Colonic mucosa (tissue), 4 donors: ENCODE data around the gene PKP1. TPM values are rescaled to one million over a fixed set of nuclear protein-coding genes. Genes with fewer than 3 reads are reported as not detected.

Experiments
- DNase-seq: peaks from one replicate; pipeline ENCODE4 v3.0.0-alpha.2; 2020
- H3K27ac ChIP-seq: fragments of 200-600 bp; one replicate; pipeline ENCODE4 v1.8.0; 2021
- H3K27me3 ChIP-seq: fragments of 200-600 bp; one replicate; pipeline ENCODE4 v1.8.0; 2021
- H3K36me3 ChIP-seq: fragments of 200-600 bp; one replicate; pipeline ENCODE4 v1.8.0; 2021
- H3K4me1 ChIP-seq: fragments of 200-600 bp; one replicate; pipeline ENCODE4 v1.8.0; 2021; ENCODE audit warnings: mild to moderate bottlenecking
- H3K4me3 ChIP-seq: fragments of 200-600 bp; one replicate; pipeline ENCODE4 v1.8.0; 2021
- H3K9ac ChIP-seq, 2 donors: one replicate each; pipeline ENCODE4 v1.7.0; 2013; ENCODE audit warnings: control low read depth in 2 of 2, low read depth in 2 of 2, low read length in 2 of 2
- H3K9me3 ChIP-seq: fragments of 200-600 bp; one replicate; pipeline ENCODE4 v1.8.0; 2021
- intact Hi-C: fragments of 100-400 bp; cut with DNase I; formaldehyde crosslinking; loops from one replicate; pipeline ENCODE4 v1.14.1; 2022
- total RNA-seq, 2 donors: library from RNA; stranded (reverse); fragmentation: NEBNext Ultra II Directional in 1 of 2; extraction: Animal tissue kit (Norgen Biotek cat#: 25700) in 1 of 2; gene quantifications; one replicate each; pipeline ENCODE4 v1.2.1, GENCODE V29; 2021
- TF ChIP-seq, protein P1 (sequence below): fragments of 200-600 bp; IDR thresholded peaks from one replicate; pipeline ENCODE4 v1.8.0; 2022; ENCODE audit warnings: antibody characterized with exemption, mild to moderate bottlenecking
- donor health status: healthy.
- donor health status: DM: no; HTN: no; CAD: no.
- donor health status: DM: no; HTN: no; CAD: no.

PKP1 gene
- total RNA-seq, 2 donors from 2014 or later, result 0.54 to 0.74 TPM

- peaks cover 8% of the 10 kb centered on the region for H3K4me1 ChIP-seq
- no peaks in the 10 kb centered on the region for H3K9me3 ChIP-seq
- H3K27me3 ChIP-seq, result no peaks in the 10 kb centered on the region
- no peaks in the 10 kb centered on the region for H3K36me3 ChIP-seq
- H3K4me3 ChIP-seq, result no peak overlapping the region
- intact Hi-C loops, result no loop called here
- no peak overlapping the region for H3K27ac ChIP-seq
- H3K9ac ChIP-seq, result no peak overlapping the region
- TF ChIP-seq, protein P1, sequence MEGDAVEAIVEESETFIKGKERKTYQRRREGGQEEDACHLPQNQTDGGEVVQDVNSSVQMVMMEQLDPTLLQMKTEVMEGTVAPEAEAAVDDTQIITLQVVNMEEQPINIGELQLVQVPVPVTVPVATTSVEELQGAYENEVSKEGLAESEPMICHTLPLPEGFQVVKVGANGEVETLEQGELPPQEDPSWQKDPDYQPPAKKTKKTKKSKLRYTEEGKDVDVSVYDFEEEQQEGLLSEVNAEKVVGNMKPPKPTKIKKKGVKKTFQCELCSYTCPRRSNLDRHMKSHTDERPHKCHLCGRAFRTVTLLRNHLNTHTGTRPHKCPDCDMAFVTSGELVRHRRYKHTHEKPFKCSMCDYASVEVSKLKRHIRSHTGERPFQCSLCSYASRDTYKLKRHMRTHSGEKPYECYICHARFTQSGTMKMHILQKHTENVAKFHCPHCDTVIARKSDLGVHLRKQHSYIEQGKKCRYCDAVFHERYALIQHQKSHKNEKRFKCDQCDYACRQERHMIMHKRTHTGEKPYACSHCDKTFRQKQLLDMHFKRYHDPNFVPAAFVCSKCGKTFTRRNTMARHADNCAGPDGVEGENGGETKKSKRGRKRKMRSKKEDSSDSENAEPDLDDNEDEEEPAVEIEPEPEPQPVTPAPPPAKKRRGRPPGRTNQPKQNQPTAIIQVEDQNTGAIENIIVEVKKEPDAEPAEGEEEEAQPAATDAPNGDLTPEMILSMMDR, result no peak
- DNase-seq, result no peak
Observed at GRCh38 chr1:201296352-201296751, 13.0 kb downstream of the PKP1 start.

GRCh38 chr1:201298396-201299381 is 15.4 kb downstream of the PKP1 start:
- DNase-seq, result peak; percentile 75
- H3K27me3 ChIP-seq, result no peaks in the 10 kb centered on the region
- H3K9ac ChIP-seq, result no peak overlapping the region
- no peaks in the 10 kb centered on the region for H3K9me3 ChIP-seq
- H3K27ac ChIP-seq, result no peak overlapping the region
- H3K36me3 ChIP-seq, result no peaks in the 10 kb centered on the region
- H3K4me1 ChIP-seq, result peaks cover 17% of the 10 kb centered on the region
- TF ChIP-seq, protein P1, result no peak
- intact Hi-C loops, result no loop called here
- H3K4me3 ChIP-seq, result no peak overlapping the region

- TF ChIP-seq, protein P1, result no peak
- Histone ChIP-seq H3K4me3 (no peak overlapping the region), H3K27me3 (no peaks in the 10 kb centered on the region), H3K4me1 (peaks cover 17% of the 10 kb centered on the region), H3K9me3 (no peaks in the 10 kb centered on the region), H3K27ac (no peak overlapping the region), H3K9ac (no peak overlapping the region), H3K36me3 (no peaks in the 10 kb centered on the region)
- peak; percentile 61 for DNase-seq
- intact Hi-C loops, result no loop called here
Observed at GRCh38 chr1:201299968-201300367, 16.7 kb downstream of the PKP1 start.

GRCh38 chr1:201300641-201301040 is 17.3 kb downstream of the PKP1 start:
- H3K9me3 ChIP-seq, result no peaks in the 10 kb centered on the region
- peaks cover 17% of the 10 kb centered on the region for H3K4me1 ChIP-seq
- no peak overlapping the region for H3K9ac ChIP-seq
- H3K36me3 ChIP-seq, result no peaks in the 10 kb centered on the region
- TF ChIP-seq, protein P1, result no peak
- H3K4me3 ChIP-seq, result no peak overlapping the region
- DNase-seq, result no peak
- H3K27me3 ChIP-seq, result no peaks in the 10 kb centered on the region
- no peak overlapping the region for H3K27ac ChIP-seq
- intact Hi-C loops, result no loop called here

DNA sequence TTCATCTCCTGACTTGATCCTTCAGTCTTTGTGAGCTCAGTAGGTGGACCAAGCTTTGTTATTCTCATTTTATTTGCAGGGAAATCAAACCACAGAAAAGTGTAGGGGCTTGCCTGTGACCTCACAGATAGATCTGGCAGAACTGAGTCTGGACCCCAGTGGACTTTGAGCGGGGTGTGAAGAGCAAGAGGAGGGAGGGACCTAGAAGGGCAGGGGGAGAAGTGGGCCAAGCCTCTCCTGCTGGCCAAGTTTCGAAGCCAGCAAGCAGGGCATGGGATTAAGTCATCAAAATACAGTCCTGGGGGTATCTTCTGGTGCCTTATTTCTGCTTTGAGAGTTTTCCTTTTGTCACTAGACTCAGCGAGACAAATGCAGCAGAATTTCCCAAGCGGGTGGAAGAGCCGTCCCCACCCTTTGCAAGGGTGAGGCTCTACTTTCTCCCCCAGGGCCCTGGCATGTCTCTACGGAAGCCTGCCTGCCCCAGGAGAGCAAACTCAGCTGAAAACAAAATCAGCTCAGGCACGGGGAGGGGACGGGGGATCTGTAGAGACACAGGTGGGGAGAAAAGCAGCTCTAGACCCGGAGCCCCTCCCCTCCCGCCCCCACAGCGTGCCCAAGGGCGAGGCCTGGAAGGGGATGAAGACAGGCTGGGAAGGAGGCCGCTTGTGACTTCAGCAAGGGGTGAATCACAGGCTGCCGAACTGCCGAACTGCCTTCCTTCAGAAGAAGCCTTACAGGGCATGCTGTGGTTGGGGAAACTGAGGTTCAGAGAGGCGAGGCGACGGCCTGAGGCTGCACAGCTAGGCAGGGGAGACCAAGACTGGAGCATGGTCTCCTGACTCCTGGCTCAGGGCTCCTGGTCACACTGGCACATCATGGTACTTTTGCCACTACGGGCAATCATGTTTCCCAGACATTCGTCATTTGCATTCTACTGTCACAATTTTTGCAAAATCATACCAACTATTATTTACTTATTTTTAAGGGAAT is 19.2 kb downstream of the PKP1 start:
- peak; percentile 26 for DNase-seq
- Histone ChIP-seq H3K4me1 (peaks cover 20% of the 10 kb centered on the region), H3K4me3 (no peak overlapping the region), H3K27me3 (no peaks in the 10 kb centered on the region), H3K9me3 (no peaks in the 10 kb centered on the region), H3K27ac (no peak overlapping the region), H3K36me3 (no peaks in the 10 kb centered on the region), H3K9ac (no peak overlapping the region)
- intact Hi-C loops, result no loop called here
- TF ChIP-seq, protein P1, result no peak
